Astrocyte of the spinal cord (primary cell): Measurements from ENCODE around the gene CHCHD3.

Experiments used
- DNase-seq: peaks from one replicate; pipeline ENCODE4 v3.0.0; 2011; ENCODE audit warnings: low read depth, low spot score
- H3K4me3 ChIP-seq: 2 replicates; pipeline ENCODE4 v1.5.1; 2011; ENCODE audit warnings: low read depth, mild to moderate bottlenecking, low read length, moderate library complexity
- in situ Hi-C: cut with HindIII; loops from 2 replicates; pipeline ENCODE4 v1.10.0; 2017; ENCODE audit warnings: low sequenced_read_pairs
- TF ChIP-seq, protein P1 (sequence below): IDR thresholded peaks from 2 replicates; pipeline ENCODE4 v1.5.1; 2012; ENCODE audit warnings: low read depth, mild to moderate bottlenecking, low read length, inconsistent platforms

CHCHD3 gene

DNA sequence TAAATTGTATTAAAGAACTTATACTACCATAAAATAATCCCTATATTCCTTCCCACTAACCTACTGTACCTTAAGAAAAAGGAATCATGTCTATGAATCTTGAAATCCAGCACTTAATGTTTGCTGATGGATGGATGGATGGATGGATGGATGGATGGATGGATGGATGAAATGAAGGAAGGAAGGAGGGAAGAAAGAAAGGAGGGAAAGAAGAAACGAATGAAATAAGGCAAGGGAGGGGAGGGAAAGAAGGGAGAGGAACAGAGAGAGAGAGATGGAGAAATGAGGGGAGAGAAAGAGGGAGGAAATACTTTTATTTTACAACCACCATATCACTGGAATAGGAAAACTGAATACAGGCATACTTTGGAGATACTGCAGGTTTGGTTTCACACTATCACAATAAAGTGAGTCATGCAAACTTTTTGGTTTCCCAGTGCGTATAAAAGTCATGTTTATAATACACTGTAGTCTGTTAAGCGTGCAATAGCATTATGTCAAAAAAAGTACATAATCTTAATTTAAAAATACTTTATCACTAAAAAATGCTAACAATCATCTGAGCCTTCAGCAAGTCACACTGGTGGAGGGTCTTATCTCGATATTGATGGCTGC lies 219.8 kb downstream of the CHCHD3 start:
- DNase-seq, result no peak
- in situ Hi-C loops, result no loop called here
- TF ChIP-seq, protein P1, sequence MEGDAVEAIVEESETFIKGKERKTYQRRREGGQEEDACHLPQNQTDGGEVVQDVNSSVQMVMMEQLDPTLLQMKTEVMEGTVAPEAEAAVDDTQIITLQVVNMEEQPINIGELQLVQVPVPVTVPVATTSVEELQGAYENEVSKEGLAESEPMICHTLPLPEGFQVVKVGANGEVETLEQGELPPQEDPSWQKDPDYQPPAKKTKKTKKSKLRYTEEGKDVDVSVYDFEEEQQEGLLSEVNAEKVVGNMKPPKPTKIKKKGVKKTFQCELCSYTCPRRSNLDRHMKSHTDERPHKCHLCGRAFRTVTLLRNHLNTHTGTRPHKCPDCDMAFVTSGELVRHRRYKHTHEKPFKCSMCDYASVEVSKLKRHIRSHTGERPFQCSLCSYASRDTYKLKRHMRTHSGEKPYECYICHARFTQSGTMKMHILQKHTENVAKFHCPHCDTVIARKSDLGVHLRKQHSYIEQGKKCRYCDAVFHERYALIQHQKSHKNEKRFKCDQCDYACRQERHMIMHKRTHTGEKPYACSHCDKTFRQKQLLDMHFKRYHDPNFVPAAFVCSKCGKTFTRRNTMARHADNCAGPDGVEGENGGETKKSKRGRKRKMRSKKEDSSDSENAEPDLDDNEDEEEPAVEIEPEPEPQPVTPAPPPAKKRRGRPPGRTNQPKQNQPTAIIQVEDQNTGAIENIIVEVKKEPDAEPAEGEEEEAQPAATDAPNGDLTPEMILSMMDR, result no peak
- H3K4me3 ChIP-seq, result no peak overlapping the region

DNA sequence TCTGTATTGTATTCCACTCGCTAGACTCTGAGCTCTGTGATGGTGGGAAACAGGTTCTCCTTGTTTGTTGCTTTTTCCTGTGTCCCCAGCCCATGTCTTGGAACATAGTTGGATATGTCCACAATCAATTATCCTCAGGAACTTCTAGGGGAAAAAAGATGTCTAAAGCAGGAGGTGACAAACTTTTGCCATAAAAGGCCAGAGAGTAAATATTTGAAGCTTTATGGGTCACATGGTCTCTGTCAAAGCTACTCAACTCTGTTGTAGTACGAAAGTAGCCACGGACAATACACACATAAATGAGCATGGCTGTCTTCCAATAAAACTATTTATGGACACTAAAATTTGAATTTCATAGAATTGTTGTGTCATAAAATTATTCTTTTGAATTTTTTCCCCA lies 220.5 kb downstream of the CHCHD3 start:
- in situ Hi-C loops, result no loop called here
- H3K4me3 ChIP-seq, result no peak overlapping the region
- TF ChIP-seq, protein P1, result no peak
- no peak for DNase-seq

DNA sequence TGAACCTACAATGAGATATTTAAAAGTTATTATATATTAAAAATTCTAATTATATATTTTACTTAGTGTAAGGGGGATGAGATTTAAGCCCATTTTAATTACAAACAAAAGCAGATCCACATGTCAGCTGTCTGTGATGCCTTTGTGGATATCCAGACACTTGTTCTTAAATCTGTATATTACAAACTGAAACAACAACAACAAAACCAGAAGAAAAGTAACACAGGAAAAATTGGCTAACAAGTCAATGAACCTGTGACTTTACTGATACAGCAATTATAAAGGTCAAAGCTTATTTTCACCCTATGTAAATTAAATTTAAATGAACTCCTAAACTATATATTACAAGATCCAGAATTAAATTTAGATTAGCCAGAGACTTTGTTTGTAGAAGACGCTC lies 222.7 kb downstream of the CHCHD3 start:
- in situ Hi-C loops, result no loop called here
- TF ChIP-seq, protein P1, result no peak
- no peak overlapping the region for H3K4me3 ChIP-seq
- DNase-seq, result no peak

DNA sequence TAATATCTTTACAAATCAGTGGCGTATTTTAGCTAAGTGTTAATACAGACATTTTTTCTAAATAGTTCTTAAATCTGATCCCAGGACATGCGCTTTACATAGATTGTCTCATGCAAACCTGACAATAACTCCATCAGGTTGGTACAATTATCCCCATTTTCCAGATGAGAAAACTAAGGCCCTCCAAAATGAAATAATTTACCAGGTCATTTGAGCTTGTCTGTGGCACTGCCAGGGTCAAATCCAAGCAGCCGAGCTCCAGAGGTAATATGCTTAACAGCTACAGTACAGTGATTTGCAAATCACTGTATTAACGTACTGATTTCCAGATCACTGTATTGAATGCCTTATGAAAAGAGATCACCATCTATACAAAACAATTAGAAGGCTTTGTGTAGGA lies 223.1 kb downstream of the CHCHD3 start:
- in situ Hi-C loops, result no loop called here
- TF ChIP-seq, protein P1, result no peak

DNA sequence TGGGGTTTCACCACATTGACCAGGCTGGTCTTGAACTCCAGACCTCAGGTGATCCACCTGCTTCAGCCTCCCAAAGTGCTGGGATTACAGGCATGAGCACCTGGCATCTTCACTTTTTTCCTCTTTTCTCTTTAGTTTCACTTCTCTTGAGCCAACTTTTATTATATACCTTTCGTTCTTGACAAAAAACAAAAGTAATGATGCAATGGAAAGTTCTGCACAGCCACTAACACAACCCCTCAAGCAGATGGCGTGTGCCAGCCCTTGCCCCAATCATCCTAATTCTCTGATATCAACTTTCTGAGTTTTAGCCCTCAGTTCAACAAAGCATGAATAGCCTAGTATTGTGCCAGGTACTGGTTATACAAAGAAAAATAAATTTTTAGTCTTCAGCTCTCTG lies 223.6 kb downstream of the CHCHD3 start:
- no peak overlapping the region for H3K4me3 ChIP-seq
- in situ Hi-C loops, result no loop called here
- no peak for DNase-seq
- TF ChIP-seq, protein P1, result no peak

More for the DNA sequence above, 223.1 kb downstream of the CHCHD3 start:
- DNase-seq, result no peak
- no peak overlapping the region for H3K4me3 ChIP-seq

DNA sequence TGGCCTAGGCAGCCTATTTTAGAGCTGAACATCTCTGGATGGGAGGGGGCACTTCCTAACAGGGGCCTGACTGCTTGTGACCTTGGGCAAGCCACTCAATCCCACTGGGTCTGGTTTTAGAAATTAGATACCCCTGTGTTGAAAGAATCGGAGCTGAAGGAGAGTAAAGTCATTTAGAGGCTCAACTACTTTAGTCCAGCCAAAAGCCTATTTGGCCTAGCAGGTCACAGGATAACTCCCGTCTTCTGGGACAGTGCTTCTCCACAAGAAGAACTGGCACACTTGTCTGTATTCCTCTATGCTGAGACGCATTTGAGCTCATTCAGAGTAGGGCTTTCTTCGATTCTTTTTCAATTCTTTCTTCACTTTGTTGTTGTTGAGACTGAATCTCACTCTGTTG lies 224.2 kb downstream of the CHCHD3 start:
- no peak overlapping the region for H3K4me3 ChIP-seq

More for the DNA sequence above, 224.2 kb downstream of the CHCHD3 start:
- in situ Hi-C loops, result no loop called here
- DNase-seq, result no peak
- TF ChIP-seq, protein P1, result no peak
